CD4-positive, alpha-beta T cell treated with Interleukin-15 for 4 hours (primary cell): ENCODE measurements around the gene SORCS2.
"Not testable (repeated sequence)": the region's sequence is repeated elsewhere in the genome, so short reads cannot be mapped to it uniquely, and the experiment has no call there.

Source experiments
- DNase-seq: peaks from one replicate; pipeline ENCODE4 v3.0.0-alpha.2; 2020; ENCODE audit warnings: low spot score

SORCS2 gene

DNA sequence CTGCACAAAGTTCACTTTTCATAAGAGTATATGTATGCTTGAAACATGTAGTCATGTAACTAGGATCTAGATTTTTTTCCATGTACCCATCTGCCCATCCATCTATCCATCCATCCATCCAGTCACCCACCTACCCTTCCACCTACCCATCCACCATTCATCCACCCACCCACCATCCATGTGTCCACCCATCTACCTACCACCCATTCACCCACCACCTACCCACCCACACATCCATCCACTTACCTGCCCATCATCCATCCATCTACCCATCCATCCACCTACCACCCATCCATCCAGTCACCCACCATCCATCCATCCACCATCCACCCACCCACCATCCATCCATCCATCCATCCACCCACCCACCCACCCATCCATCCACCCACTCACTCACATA is 364.2 kb downstream of the SORCS2 start:
- no peak for DNase-seq

DNA sequence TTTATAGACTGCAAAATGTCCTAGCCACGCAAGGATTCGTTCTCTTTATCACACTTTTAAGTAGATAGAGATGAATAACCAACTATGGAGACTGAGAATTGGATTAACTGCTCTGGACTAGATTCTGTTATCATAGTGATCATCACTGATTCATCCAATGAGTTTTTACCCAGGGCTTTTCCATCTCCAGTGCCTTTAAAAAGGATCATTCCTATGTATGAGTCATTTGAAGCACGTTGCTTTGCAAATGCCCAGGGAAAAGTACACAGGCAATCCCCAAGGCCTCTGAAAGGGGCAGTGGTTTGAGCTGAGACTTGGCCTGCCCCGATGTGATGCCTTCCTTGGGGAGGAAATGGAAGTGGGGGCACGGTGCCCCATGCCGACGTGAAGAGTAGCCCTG is 365.1 kb downstream of the SORCS2 start:
- DNase-seq = no peak

DNA sequence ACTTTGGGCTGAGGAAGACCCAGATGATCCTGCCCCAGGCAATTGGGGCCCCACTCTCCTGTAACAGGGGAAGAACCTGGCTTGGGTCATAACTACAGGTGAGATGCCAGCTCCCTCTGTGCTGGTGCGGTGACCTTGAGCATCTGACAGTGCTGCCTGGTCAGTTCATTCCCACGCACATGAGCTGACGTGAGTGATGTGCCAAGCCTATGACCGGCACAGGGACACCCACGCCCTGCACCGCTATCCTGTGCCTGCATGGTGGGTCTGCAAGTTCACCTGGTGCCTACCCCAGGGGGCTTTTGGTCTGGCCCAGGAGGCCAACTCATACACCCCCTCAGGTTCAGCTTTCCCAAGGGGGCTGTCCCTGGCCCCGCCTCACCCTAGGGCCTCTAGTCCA is 366.1 kb downstream of the SORCS2 start:
- no peak for DNase-seq

- no peak for DNase-seq
Measured at GRCh38 chr4:7559316-7559715, 367.0 kb downstream of the SORCS2 start.

DNA sequence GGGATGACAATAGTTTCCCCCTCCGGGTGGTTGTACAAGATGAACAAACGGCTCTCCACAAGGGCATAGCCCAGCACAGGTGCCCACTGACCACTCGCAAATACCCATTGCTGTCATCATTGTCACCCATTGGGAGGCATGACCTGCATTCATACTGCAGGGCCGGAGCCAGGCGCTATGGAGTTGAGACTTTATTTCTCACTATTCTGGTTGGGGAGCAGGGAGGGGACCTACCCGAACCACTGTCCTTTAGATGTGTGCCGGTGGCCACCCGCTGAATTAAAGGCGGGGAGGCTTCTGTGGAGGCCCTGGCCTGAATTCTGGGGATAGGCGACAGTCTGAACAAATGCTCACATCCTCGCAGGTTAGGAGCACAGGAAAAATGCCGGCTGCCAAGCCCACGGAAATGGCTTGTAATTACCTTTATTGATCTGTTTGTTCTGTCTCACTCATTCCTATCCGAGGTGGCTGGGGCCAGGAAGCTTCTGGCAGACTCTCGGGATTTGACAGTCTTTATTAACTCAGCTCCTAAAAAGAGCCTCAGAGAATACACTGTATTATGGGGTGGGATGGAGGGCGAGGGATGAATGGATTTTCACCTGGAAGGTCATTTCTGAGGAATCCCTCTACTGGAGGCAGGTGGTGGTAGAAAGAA is 367.5 kb downstream of the SORCS2 start:
- DNase-seq = no peak

GRCh38 chr4:7561557-7561956 is 369.2 kb downstream of the SORCS2 start:
- no peak for DNase-seq

GRCh38 chr4:7564242-7564641 is 371.9 kb downstream of the SORCS2 start:
- no peak for DNase-seq

GRCh38 chr4:7565483-7565882 is 373.1 kb downstream of the SORCS2 start:
- DNase-seq = no peak

GRCh38 chr4:7569810-7570783 is 377.8 kb downstream of the SORCS2 start:
- DNase-seq = no peak

DNA sequence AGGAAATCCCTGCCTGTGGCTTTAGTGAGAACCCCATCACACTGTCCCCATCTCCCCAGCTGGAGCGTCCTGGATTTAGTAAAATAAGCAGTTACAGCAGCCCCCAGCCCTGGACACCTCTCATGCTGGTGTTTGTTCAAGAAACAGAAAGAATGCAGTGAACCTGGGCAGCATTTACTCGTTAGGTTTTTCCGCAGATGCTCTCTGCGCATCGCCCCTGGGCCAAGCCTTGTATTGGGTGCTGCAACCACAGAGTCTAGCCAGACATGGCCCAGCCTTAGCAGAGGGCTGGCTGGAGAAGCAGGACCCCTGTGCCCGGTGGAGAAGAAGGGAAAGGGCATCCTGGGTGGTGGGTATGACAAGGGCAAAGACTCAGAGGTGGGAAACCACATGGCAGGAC is 378.7 kb downstream of the SORCS2 start:
- no peak for DNase-seq

- DNase-seq = no peak
Measured at GRCh38 chr4:7571701-7572100, 379.4 kb downstream of the SORCS2 start.

DNA sequence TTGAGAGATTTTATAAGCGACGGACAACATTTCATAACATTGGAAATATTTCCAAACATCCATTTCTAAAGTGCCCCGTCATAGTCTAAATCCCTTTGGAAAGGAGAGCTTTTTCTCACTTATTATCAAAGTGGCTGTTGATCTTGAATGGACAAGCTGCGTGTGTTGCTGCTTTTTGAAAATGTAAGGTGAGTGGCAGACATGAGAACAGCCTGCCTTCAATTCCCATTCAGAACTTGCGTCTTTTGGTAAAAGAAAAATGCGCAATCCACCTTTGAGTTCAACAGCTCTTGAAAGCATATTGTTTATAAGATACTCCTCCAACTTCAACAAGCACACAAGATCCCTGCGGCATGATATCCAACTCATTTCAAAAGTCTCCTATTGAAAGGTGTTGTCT is 380.6 kb downstream of the SORCS2 start:
- DNase-seq = no peak

GRCh38 chr4:7573576-7574091 is 381.3 kb downstream of the SORCS2 start:
- no peak for DNase-seq

DNA sequence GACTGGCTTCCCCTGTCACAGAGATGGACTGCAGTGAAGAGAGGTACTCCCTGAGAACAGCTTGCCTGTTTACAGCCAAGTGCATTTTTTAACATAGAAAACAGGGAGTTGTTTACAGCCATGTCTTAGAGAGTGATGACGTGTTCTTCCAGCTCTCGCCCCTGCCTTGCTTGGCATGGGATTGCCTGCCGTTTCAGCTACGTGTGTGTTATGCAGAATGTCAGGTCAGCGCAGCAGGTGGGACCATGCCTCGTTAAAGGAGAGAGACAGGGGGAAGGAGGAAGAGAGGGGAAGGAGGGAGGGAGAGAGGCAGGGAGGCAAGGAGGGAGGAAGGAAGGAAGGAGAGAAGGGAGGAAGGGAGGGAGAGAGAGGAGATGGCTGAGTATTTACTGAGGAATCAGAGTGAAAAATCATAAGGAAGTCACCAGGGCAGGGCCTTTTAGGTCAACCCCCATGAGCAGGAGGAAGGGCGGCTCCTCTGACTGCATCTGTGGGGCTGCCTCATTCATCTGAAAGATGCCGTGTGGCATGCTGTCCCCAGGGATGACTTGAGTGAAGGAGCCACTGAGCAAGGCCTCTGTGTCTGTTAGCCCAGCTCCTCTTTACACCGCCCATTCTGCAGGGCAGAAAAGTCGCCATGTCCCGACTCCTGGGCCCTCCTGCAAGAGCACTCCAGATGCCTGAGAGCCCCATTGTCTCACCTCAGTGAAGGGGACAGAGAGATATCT is 382.1 kb downstream of the SORCS2 start:
- DNase-seq = no peak

- no peak for DNase-seq
Measured at GRCh38 chr4:7575426-7575825, 383.1 kb downstream of the SORCS2 start.

GRCh38 chr4:7577361-7578039 is 385.2 kb downstream of the SORCS2 start:
- not testable (repeated sequence) for DNase-seq

- DNase-seq = no peak
Measured at GRCh38 chr4:7581477-7581876, 389.1 kb downstream of the SORCS2 start.

GRCh38 chr4:7582313-7583097 is 390.2 kb downstream of the SORCS2 start:
- no peak for DNase-seq

DNA sequence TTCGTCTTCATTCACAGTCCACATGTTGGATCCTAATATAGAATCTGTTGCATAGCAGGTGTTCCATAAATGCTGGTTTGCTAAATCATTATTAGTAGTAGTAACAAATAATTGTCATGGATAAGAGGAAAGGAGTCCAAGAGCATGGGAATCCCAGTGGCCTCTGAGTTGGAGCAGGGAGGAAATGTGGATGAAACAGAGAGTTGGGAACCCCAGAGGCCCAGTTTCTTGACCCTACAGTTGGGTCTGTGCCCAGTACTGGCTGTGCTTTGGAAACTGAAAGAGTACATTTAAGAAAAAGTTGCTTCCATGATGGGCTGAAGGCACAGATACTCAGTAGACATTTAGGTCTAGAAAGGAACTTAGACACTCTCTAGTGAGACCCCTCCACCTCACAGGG is 391.8 kb downstream of the SORCS2 start:
- no peak for DNase-seq

DNA sequence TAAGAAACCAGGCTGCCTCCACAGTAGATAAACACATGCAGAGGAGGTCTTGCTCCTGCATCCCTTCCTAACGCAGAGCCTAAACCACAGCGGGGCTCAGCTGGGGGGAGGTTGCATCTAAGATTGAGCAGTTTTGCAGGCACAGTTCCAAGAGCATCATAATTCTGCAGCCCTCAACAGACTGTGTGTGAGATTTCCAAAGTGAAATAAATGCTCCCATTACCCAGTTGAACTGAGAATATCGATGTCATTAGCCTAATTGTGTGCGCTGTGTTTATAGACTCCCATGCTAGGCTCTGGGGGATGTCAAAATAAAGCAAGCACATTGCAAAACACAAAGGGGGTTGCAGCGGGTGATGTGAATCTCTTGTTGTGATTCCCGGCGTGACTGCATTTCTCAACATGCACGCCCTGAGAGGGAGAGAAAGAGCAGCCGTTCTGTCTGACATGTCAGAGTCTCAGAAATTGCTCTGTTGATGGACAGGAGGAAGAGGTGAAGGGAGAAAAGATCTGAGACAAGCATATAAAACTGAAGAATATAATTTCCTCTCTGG is 392.3 kb downstream of the SORCS2 start:
- no peak for DNase-seq

- DNase-seq = no peak
Measured at GRCh38 chr4:7585768-7586167, 393.4 kb downstream of the SORCS2 start.
